Adrenal gland (tissue), 5 donors: ENCODE results near the gene NBPF1.

ENCODE experiments used
- POLR2A ChIP-seq, 2 donors: fragments of 450-650 bp; IDR thresholded peaks; one replicate each; pipeline ENCODE4 v1.6.1; 2017; ENCODE audit warnings: antibody characterized with exemption in 2 of 2, mild to moderate bottlenecking in 2 of 2, moderate library complexity in 1 of 2
- TF ChIP-seq, protein P1 (sequence below), 6 experiments: fragments of 450-650 bp in 4 of 6; fragments of 200-600 bp in 2 of 6; sonication (generic) in 1 of 6; IDR thresholded peaks; 1 replicate in 5 of 6; 2 replicates in 1 of 6; pipeline versions ENCODE4 v1.5.1 to v1.8.0; 2016 to 2021; ENCODE audit warnings: antibody characterized with exemption in 6 of 6, mild to moderate bottlenecking in 2 of 6, moderate library complexity in 1 of 6
- donor health status: DM: no; HTN: no; CAD: no.

- TF ChIP-seq, protein P1, sequence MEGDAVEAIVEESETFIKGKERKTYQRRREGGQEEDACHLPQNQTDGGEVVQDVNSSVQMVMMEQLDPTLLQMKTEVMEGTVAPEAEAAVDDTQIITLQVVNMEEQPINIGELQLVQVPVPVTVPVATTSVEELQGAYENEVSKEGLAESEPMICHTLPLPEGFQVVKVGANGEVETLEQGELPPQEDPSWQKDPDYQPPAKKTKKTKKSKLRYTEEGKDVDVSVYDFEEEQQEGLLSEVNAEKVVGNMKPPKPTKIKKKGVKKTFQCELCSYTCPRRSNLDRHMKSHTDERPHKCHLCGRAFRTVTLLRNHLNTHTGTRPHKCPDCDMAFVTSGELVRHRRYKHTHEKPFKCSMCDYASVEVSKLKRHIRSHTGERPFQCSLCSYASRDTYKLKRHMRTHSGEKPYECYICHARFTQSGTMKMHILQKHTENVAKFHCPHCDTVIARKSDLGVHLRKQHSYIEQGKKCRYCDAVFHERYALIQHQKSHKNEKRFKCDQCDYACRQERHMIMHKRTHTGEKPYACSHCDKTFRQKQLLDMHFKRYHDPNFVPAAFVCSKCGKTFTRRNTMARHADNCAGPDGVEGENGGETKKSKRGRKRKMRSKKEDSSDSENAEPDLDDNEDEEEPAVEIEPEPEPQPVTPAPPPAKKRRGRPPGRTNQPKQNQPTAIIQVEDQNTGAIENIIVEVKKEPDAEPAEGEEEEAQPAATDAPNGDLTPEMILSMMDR (IDR thresholded peaks at IDR 0.05), result peak in 1 of 6 experiments; percentile 4
- no peak for TF ChIP-seq POLR2A (IDR thresholded peaks at IDR 0.05)
Observed at GRCh38 chr1:16618719-16619118, 5.4 kb upstream of the NBPF1 start.
